Measurements from ENCODE around the gene MEGF8. TPM values are rescaled to one million over a fixed set of nuclear protein-coding genes. Genes with fewer than 3 reads are reported as not detected.

MEGF8 gene
- total and polyA plus RNA-seq, 10 of the 15 experiments (the other 5 are each of a cell fraction or from before 2014, with no cell fraction given) = 0.43 to 12.8 (median 2.7) TPM

GRCh38 chr19:42411581-42412178, 86.2 kb downstream of the MEGF8 start:
- in situ Hi-C loops (cut with MboI) = no loop called here
- WGBS (ENCODE audit: insufficient coverage, insufficient replicate concordance, low lambda C conversion rate, missing lambda C conversion rate) = 78% methylated on average over 8 of the region's 8 CpGs
- SMC1A ChIA-PET (ENCODE audit: uncharacterized antibody, unreplicated experiment) = interaction anchor here (0.7 to 1.1 kb wide), 2 partner anchors 8 to 111 kb away, joined by 3 to 5 read pairs; no protein-coding TSS in a partner anchor

More at GRCh38 chr19:42411581-42412178, 86.2 kb downstream of the MEGF8 start:
- no TSS peak for BruUV-seq (replicated peaks)
- CTCF ChIA-PET = interaction anchor here (1.2 kb wide), 1 partner anchor 15 kb away, joined by 3 read pairs; no protein-coding TSS in a partner anchor
- DNase-seq (ENCODE audit: low read depth, low spot score) (no peak), FAIRE-seq (no peak), ATAC-seq (no peak)
- RAD21 ChIA-PET (ENCODE audit: unreplicated experiment) = no interaction called here
- Histone ChIP-seq H3K4me2 (ENCODE audit: control insufficient read depth, insufficient read depth) (no peak overlapping the region), H3K36me3 (ENCODE audit: control insufficient read depth in 2 of 2, insufficient read depth in 2 of 2, low read length in 1 of 2) (peaks cover 3 to 5% of the 10 kb centered on the region in 2 experiments; a peak in 2 of 4 replicates), H3K4me3 (no peak overlapping the region), H4K20me1 (ENCODE audit: control insufficient read depth, insufficient read depth) (no peaks in the 10 kb centered on the region), H3K9me3 (replicated peaks; ENCODE audit: control insufficient read depth, insufficient read depth, low read length) (no peaks in the 10 kb centered on the region), H3K27me3 (replicated peaks in 1 of 2; ENCODE audit: control insufficient read depth in 2 of 2, insufficient read depth in 2 of 2, low read length in 1 of 2) (no peaks in the 10 kb centered on the region), H3K4me1 (ENCODE audit: control insufficient read depth, insufficient read depth, low read length) (no peaks in the 10 kb centered on the region), H3K79me2 (ENCODE audit: control insufficient read depth, insufficient read depth, low read length) (no peaks in the 10 kb centered on the region), H2AFZ (ENCODE audit: control insufficient read depth, low read depth, low read length) (no peak overlapping the region), H3K27ac (ENCODE audit: control insufficient read depth, insufficient read depth) (no peak overlapping the region), H3K9ac (ENCODE audit: control insufficient read depth, insufficient read depth, low read length) (no peak overlapping the region)
- POLR2A ChIA-PET = no interaction called here
- intact Hi-C loops (cut with micrococcal nuclease; ENCODE audit: unreplicated experiment) = no loop called here
- no peak for TF ChIP-seq POLR2AphosphoS2 (IDR thresholded peaks at IDR 0.05; ENCODE audit: low read depth, low read length)
- no peak for TF ChIP-seq DPF2 (IDR thresholded peaks at IDR 0.05)
- no peak for TF ChIP-seq SMARCA5 (IDR thresholded peaks at IDR 0.05)
- TF ChIP-seq E2F4 (IDR thresholded peaks at IDR 0.05; ENCODE audit: low read depth, low read length) = no peak
- no peak for TF ChIP-seq RAD51 (IDR thresholded peaks at IDR 0.05)
- no peak for TF ChIP-seq POLR2A (IDR thresholded peaks at IDR 0.05; ENCODE audit: low read depth, low read length)
- TF ChIP-seq ZNF687 (IDR thresholded peaks at IDR 0.05) = no peak
- no peak for TF ChIP-seq JUND (IDR thresholded peaks at IDR 0.05; ENCODE audit: low read depth, low read length)
- no peak for TF ChIP-seq GATAD2B (conservative IDR thresholded peaks at IDR 0.05; ENCODE audit: low read depth)
- no peak for TF ChIP-seq SMC3 (IDR thresholded peaks at IDR 0.05; ENCODE audit: borderline replicate concordance, low read length)
- no peak for TF ChIP-seq SREBF1 (IDR thresholded peaks at IDR 0.05; ENCODE audit: low read length)

Data from GM12878 (cell line).